ENCODE results near the gene DYNLL2.

DNA sequence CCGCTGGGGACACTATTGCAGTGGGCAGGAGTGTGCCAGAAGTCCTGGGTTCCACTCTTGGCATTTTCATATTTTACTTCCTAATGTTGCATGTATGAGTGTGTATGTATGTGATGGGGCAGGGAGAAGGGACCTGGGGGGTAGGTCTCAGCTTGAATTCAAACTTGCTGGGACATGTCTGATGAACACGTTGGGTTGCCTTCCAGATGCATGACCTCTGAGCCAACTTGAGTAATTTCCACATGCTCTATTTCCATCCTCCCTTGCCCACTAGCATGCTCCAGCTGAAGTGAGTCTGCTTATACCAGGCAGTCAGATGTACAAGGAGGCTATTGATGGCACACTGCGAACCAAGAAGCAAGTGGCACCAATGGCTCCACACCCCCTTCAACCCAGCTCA is 43.2 kb upstream of the DYNLL2 start:
- TF ChIP-seq CTCF (optimal IDR thresholded peaks at IDR 0.05 in 1 of 3, IDR thresholded peaks at IDR 0.05 in 1 of 3, conservative IDR thresholded peaks at IDR 0.05 in 1 of 3; ENCODE audit: extremely low read depth in 1 of 3, insufficient read depth in 2 of 3, low read length in 3 of 3) (no peak), EZH2 (IDR thresholded peaks at IDR 0.05; ENCODE audit: low read length) (no peak)

All from keratinocyte (primary cell).